Mononuclear cell (primary cell): ENCODE data around the gene EFHD2. TPM values are rescaled to one million over a fixed set of nuclear protein-coding genes. Genes with fewer than 3 reads are reported as not detected.
"Not testable (repeated sequence)": the region's sequence is repeated elsewhere in the genome, so short reads cannot be mapped to it uniquely, and the experiment has no call there.

ENCODE experiments used
- H3K27me3 ChIP-seq: 2 replicates; pipeline ENCODE4 v1.6.0; 2011; ENCODE audit warnings: low read length, control low read depth; ENCODE audit not compliant: insufficient read depth
- H3K4me1 ChIP-seq: 2 replicates; pipeline ENCODE4 v1.5.1; 2011; ENCODE audit warnings: mild to moderate bottlenecking, low read length, control low read depth; ENCODE audit not compliant: insufficient read depth
- H3K4me3 ChIP-seq: 2 replicates; pipeline ENCODE4 v1.5.1; 2011; ENCODE audit warnings: mild to moderate bottlenecking, low read length, moderate library complexity
- H3K9me3 ChIP-seq: 2 replicates; pipeline ENCODE4 v1.5.1; 2011; ENCODE audit warnings: low read depth, mild to moderate bottlenecking, control low read depth, low read length
- total RNA-seq: library from RNA; depleted of rRNA; stranded (reverse); fragments of >200 nt; gene quantifications from one replicate; pipeline ENCODE4 v1.2.3, GENCODE V29; 2012

EFHD2 gene, protein sequence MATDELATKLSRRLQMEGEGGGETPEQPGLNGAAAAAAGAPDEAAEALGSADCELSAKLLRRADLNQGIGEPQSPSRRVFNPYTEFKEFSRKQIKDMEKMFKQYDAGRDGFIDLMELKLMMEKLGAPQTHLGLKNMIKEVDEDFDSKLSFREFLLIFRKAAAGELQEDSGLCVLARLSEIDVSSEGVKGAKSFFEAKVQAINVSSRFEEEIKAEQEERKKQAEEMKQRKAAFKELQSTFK
- 201 TPM for total RNA-seq

DNA sequence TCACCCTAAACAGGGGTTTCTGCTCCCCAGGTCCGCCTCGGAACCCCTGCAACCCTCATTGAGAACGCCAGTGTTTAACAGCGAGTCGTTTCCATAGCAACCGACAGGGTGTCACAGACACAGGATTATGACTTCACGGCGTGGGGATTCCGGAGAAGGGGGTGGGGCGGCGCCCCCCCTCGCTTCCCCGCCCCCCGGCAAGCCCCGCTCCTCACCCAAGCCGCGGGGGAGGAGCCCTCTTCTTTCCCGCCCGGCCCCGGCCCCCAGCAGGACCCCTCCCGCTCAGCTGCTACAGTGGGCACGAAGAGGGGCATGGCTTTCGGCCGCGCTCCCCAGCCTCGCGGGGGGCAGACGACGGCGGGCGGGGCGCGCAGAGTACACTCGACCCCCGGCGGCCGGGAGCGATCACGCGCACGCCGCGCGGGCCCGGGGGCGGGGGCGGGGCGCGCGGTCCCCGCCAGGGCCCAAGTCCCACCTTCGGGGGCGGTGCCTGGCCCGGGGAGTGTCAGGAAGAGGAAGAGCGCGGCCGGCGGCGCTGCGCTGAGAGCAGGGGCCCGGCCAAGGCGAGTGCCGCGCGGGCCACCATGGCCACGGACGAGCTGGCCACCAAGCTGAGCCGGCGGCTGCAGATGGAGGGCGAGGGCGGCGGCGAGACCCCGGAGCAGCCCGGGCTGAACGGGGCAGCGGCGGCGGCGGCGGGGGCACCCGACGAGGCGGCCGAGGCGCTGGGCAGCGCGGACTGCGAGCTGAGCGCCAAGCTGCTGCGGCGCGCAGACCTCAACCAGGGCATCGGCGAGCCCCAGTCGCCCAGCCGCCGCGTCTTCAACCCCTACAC is at the start of gene EFHD2:
EFHD2 (plus strand) TSS at position 501 of the 835 bp plus-strand sequence; CDS start at position 585, 84 bp downstream.
- H3K9me3 ChIP-seq: no peaks in the 10 kb centered on the region
- peaks cover 56% of the 10 kb centered on the region for H3K4me1 ChIP-seq
- peak within 1 kb of the TSS; percentile 88 for H3K4me3 ChIP-seq
- H3K27me3 ChIP-seq: no peaks in the 10 kb centered on the region

DNA sequence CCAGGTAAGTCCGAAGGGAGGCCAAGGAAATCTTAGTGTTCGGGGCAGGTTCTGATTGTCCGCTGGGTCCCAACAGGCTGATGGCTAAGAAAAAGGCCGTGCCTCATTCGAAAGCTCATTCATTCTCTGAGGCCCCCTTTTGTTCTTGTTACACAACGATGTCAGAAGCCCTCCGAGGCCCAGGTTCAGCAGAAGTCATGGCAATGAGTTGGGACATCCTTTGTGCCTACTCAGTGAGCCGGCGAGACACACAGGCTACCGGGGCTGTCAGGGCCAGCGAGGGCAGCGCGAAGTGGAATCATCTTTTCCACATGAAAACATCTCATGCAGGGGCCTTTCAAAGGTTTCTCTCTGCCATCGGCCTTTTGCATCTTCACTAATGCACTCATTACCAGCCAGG is 49.0 kb upstream of the EFHD2 start:
- H3K27me3 ChIP-seq: no peaks in the 10 kb centered on the region
- no peaks in the 10 kb centered on the region for H3K9me3 ChIP-seq
- H3K4me3 ChIP-seq: no peak overlapping the region
- H3K4me1 ChIP-seq: no peaks in the 10 kb centered on the region

DNA sequence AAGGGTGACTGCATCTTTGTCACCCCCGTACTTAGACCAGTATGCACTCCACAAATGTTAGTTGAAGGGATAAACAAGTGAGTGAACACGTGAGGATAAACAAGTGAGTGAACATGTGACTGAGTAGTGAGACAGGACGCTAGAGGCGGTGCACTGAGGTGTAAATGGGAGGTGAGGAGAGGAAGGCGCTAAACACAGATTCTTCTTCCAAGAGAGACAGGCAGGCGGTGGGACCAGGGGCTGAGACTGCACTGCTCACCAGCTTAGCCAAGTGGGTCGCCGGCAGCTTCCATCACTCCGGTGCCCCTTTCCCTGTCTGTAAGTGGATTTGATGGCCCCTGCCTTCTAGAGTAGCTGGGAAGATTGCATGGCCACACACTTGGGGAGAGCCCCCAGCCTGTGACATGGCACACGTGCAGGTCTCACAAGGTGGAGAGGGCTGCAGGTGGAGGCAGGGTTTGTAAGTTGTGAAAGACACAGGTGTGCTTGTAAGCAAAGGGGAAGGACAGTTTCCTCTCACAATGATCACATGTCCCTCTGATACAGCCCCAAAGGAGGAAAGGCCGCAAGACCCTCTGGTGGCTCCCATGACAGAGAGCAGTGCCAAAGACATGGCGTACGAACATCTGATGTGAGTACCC is 47.5 kb upstream of the EFHD2 start:
- no peaks in the 10 kb centered on the region for H3K4me1 ChIP-seq
- H3K9me3 ChIP-seq: no peaks in the 10 kb centered on the region
- no peaks in the 10 kb centered on the region for H3K27me3 ChIP-seq
- H3K4me3 ChIP-seq: no peak overlapping the region

DNA sequence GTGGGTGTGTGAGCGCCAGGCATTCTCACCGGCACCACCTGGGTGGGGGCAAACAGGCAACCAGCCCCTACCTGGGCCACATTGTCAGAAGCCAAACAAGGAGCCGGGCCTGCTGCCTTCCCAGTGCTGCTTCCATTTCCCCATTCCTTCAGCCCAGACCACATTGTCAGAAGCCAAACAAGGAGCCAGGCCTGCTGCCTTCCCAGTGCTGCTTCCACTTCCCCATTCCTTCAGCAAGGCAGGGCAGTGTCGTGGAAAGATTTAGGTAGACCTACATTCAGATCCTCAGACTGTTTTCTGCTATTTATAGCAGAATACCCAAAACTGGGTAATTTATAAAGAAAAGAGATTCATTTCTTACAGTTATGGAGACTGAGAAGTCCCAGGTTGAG is 47.0 kb upstream of the EFHD2 start:
- Histone ChIP-seq H3K27me3 (no peaks in the 10 kb centered on the region), H3K9me3 (no peaks in the 10 kb centered on the region), H3K4me3 (no peak overlapping the region), H3K4me1 (no peaks in the 10 kb centered on the region)

DNA sequence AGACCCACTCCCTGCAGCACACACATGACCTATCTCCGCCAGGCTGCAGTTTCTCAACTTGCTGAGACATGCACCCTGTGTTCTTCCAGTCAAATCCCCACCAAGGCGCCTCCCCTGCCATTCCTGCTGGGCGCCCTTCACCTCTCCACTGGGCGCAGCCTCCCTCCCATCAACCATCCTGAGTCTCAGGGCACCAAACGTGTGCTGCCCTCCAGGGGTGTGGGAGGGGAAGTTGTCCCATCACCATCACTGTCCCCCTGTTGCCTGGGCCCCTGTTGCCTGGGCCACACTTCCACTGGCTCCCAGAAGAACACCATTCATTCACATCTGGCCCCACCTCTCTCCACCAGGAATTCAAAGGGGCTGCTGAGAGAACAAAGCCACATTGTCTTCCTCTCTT is 44.9 kb upstream of the EFHD2 start:
- Histone ChIP-seq H3K27me3 (no peaks in the 10 kb centered on the region), H3K4me3 (no peak overlapping the region), H3K4me1 (no peaks in the 10 kb centered on the region)

DNA sequence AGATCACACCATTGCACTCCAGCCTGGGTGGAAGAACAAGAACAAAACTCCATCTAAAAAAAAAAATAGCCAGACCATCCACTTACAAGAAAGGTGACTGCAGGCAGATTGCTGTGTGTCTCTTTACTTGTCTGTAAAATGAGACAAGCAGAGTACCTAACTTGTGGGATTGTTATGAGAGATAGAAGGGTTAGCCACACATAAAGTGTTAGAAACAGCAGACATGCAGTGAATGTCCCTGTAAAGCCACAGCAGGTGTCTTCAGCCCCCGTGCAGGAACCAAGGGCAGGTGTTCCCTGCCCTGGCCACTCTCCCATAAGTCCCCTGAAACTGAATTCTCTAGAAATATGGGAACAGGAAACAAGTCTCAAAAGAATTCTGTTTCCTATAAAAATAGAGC is 40.8 kb upstream of the EFHD2 start:
- Histone ChIP-seq H3K9me3 (no peaks in the 10 kb centered on the region), H3K4me3 (no peak overlapping the region), H3K4me1 (no peaks in the 10 kb centered on the region), H3K27me3 (no peaks in the 10 kb centered on the region)

More for the DNA sequence above, 44.9 kb upstream of the EFHD2 start:
- H3K9me3 ChIP-seq: no peaks in the 10 kb centered on the region

DNA sequence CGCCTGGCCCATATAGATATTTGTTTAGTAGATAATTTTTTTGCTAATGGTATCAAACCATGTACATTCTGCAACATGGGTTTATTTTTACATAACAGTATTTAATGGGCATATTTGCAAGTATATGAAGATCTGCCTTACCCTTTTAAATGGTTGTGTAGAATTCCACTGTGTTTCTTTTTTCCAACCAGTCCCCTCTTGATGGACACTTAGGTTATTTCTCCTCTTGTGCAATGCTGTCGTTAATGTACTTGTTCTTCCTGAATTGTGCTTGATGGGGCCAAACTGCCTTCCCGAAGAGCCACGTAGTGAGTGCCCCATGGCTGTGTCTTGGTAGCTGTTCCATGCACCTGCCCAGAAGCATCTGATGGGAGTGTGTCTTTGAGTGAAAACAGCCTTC is 39.4 kb upstream of the EFHD2 start:
- Histone ChIP-seq H3K4me1 (no peaks in the 10 kb centered on the region), H3K9me3 (no peaks in the 10 kb centered on the region), H3K27me3 (no peaks in the 10 kb centered on the region), H3K4me3 (no peak overlapping the region)

DNA sequence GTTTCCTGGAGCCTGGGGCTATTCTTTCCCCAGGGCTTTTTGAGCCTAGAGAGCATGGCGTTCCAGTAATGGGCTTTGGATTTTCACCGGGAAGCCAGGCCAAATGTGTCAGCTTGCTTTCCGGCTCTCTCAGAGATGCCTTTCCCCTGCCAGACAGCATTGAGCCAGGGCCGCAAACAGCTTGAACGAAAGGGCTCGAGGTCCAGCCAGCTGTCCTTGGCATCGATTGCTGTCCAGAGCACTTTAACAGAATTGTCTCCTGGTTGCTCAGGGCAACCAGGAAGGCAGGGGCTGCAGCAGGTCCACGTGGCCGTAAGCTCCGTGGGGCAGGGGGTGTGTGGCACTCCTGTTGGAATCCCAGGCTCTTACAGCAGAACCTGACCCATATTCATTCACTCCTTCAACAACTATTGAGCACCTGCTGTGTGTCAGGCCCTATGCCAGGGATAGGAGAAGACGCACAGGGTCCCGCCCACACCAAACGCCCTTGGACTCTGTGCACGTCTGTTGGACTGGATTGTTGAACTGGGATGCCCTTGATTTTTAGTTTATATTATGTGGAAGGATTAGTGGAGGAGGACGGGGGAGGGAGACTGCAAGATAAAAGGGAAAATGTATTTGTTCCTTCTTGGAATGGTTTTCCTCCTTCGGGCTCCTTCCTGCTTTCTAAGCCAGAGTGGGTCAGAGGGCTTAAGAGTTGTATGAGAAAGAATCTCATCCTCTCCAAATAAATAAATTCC is 38.7 kb upstream of the EFHD2 start:
- H3K4me1 ChIP-seq: no peaks in the 10 kb centered on the region
- H3K9me3 ChIP-seq: no peaks in the 10 kb centered on the region
- no peaks in the 10 kb centered on the region for H3K27me3 ChIP-seq
- H3K4me3 ChIP-seq: no peak overlapping the region

DNA sequence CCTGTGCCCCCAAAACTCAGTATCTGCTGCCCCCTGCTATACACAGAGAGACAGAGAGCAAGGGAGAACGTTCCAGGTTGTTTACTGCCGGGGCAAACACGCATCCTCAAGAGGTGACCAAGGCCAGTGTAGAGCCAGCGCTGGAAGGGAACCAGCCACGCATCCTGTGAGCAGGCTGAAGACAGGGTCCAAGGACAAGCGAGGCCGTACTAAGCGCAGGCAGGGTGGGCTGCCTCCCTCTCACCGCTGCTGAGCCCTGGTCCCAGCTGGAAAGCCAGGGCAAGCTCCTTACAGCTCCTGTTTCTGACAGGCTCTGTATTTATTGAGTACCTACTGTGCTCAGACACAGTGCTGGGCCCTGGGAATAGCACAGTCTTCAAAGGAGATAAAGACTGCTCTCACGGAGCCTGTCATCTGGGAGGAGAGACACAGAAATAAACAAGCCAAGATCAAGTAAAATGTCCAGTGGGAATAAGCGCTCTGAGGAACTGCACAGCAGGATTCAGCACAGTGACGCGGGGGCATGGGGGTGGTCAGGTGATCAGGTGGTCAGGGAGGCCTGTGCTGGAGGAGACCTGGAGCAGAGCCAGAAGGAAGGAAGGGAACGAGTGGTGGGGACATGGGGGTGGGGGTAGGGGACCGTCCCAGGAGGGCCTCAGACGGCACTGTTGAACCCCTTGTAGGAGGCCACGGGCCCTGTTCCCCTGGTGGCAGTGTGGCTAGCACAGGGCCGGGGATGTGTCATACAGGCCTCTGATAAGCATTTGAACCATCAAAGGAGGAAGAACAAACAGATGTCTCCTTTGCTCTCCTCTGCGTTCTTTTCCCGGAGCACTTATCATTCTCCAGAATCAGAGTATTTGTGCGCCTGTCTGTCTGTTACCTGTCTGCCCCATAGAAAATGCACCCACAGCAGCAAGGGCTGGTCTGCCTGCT is 37.8 kb upstream of the EFHD2 start:
- Histone ChIP-seq H3K9me3 (no peaks in the 10 kb centered on the region), H3K27me3 (no peaks in the 10 kb centered on the region), H3K4me1 (no peaks in the 10 kb centered on the region), H3K4me3 (no peak overlapping the region)

DNA sequence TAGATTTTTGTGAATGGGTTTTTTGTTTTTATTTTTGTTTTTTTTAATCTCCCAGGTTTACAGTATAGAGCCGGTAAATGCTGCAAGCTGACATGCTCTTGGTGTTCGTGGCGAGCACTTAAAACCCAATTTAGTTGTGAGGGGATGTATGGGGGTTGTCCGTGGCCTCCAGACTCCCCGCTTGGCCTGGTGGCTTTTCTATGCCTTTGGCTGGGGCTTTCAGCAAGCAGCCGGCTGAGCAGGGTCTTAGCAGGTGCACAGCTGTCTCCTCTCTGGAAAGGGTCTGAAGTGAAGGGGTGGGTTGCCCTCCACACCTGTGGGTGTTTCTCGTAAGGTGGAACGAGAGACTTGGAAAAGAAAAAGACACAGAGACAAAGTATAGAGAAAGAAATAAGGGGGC is 31.0 kb upstream of the EFHD2 start:
- Histone ChIP-seq H3K4me3 (no peak overlapping the region), H3K9me3 (no peaks in the 10 kb centered on the region), H3K4me1 (no peaks in the 10 kb centered on the region), H3K27me3 (no peaks in the 10 kb centered on the region)

DNA sequence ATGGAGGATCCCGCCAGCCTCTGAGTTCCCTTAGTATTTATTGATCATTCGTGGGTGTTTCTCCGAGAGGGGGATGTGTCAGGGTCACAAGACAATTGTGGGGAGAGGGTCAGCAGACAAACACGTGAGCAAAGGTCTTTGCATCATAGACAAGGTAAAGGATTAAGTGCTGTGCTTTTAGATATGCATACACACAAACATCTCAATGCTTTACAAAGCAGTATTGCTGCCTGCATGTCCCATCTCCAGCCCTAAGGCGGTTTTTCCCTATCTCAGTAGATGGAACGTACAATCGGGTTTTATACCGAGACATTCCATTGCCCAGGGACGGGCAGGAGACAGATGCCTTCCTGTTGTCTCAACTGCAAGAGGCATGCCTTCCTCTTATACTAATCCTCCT is 30.5 kb upstream of the EFHD2 start:
- H3K9me3 ChIP-seq, H3K4me3 ChIP-seq, H3K27me3 ChIP-seq, H3K4me1 ChIP-seq: not testable (repeated sequence)

DNA sequence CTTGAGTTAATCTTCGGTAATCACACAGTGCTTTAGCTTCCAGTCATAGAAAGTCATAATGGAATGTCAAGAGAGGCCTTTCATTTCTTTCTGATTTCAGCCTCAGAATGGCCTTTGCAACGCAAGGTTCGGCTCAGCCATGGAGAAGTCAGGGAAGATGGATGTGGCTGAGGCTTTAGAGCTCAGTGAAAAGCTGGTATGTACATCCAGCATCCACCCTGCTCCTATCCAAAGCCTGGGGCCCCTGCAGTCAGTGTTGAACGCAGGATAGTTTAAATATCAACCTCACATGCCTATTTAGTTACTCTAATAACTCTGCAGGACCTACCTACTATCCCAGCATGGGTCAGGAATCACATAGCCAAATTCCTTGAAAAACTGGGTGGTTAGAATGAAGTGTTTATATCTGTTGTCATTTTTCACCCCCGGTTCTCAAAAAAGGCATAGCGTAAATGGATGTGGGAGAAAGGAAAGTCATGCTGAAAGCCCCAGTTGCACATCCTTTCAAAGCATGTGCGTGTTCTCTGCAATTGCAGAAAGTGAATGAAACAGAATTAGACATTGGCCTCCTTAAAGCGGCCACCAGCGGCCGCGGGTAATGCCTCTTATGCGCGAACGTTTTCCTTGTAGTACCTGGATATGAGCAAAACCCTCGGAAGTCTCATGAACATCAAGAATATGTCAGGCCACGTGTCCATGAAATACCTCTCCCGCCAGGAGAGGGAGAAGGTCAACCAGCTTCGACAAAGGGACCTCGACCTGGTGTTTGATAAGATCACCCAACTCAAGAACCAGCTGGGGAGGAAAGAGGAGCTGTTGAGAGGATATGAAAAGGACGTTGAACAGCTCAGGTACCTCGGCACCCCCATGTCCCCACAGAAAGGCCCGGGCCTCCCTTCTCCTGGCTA is 28.8 kb upstream of the EFHD2 start:
- H3K4me3 ChIP-seq: no peak overlapping the region
- H3K4me1 ChIP-seq: peaks cover 16% of the 10 kb centered on the region
- no peaks in the 10 kb centered on the region for H3K9me3 ChIP-seq
- no peaks in the 10 kb centered on the region for H3K27me3 ChIP-seq

DNA sequence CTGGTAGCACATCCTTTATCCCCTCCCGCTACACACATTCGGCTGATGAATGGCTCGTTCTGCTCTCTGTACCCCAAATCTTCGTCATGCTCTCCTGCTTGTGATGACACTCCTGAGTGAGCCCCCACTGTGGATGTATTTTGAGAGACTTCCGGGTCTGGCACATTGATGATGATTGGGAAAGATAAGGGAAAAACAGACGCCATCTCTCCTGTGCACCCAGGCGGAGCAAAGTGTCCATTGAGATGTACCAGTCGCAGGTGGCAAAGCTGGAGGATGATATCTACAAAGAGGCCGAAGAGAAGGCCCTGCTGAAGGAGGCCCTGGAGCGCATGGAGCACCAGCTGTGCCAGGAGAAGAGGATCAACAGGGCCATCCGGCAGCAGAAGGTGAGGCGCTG is 27.9 kb upstream of the EFHD2 start:
- H3K4me3 ChIP-seq: no peak overlapping the region
- no peaks in the 10 kb centered on the region for H3K9me3 ChIP-seq
- H3K27me3 ChIP-seq: no peaks in the 10 kb centered on the region
- H3K4me1 ChIP-seq: peaks cover 25% of the 10 kb centered on the region
